A549 (cell line): Measurements from ENCODE around the gene FILIP1L. TPM values are rescaled to one million over a fixed set of nuclear protein-coding genes. Genes with fewer than 3 reads are reported as not detected.

Source experiments
- ATAC-seq, 2 experiments: fragments of 200-7000 bp in 1 of 2; fragments of >200 bp in 1 of 2; cut with Nextera tagmentation in 1 of 2; cut with Tn5 transposase in 1 of 2; 3 replicates each; pipeline versions ENCODE4 v1.8.0 to v1.9.1; 2018 to 2020; ENCODE audit warnings: mild to moderate bottlenecking in 1 of 2, moderate library complexity in 1 of 2
- CTCF ChIA-PET: fragments of 300-600 bp; sonication (Branson Sonifier 250); formaldehyde crosslinking; extraction: SDS; loops from one replicate; lab custom pipeline; 2021; ENCODE audit warnings: antibody characterized with exemption, inconsistent platforms; lab: Yijun Ruan, JAX
- POLR2A ChIA-PET: fragments of 350-600 bp; formaldehyde crosslinking; extraction: SDS; loops from one replicate; lab custom pipeline; 2021; ENCODE audit warnings: antibody characterized with exemption, inconsistent platforms; lab: Yijun Ruan, JAX
- DNase-seq, 2 experiments: peaks; one replicate each; pipeline versions ENCODE4 v3.0.0 to v3.0.0-alpha.2; 2011 to 2016; ENCODE audit warnings: low read depth in 1 of 2, low spot score in 1 of 2
- FAIRE-seq: peaks from 2 replicates; lab custom pipeline; 2011; peaks lifted over from hg19 to GRCh38; lab: Jason Lieb, UNC
- H3K27ac ChIP-seq, 2 experiments: fragments of >200 bp; sonication (Bioruptor Twin); formaldehyde crosslinking; 3 replicates each; pipeline ENCODE4 v1.5.1; 2016 to 2017
- H3K4me1 ChIP-seq: fragments of >200 bp; sonication (Bioruptor Twin); formaldehyde crosslinking; 3 replicates; pipeline ENCODE4 v1.6.1; 2016
- H3K4me2 ChIP-seq: fragments of >200 bp; sonication (Bioruptor Twin); formaldehyde crosslinking; 3 replicates; pipeline ENCODE4 v1.6.1; 2016
- H3K4me3 ChIP-seq: fragments of >200 bp; sonication (Bioruptor Twin); formaldehyde crosslinking; 3 replicates; pipeline ENCODE4 v1.5.1; 2016
- H3K9me3 ChIP-seq: fragments of >200 bp; sonication (Bioruptor Twin); formaldehyde crosslinking; 3 replicates; pipeline ENCODE4 v1.6.1; 2016
- CBX2 ChIP-seq: fragments of 200-600 bp; sonication (generic); IDR thresholded peaks from 2 replicates; pipeline ENCODE4 v1.6.1; 2016; ENCODE audit warnings: low read depth, mild to moderate bottlenecking, borderline replicate concordance
- CBX8 ChIP-seq: fragments of 200-600 bp; sonication (generic); IDR thresholded peaks from 2 replicates; pipeline ENCODE4 v1.6.1; 2016
- CHD2 ChIP-seq: fragments of 150-350 bp; IDR thresholded peaks from 2 replicates; pipeline ENCODE4 v1.6.1; 2014; ENCODE audit warnings: low read length; ENCODE audit not compliant: partially characterized antibody
- E2F6 ChIP-seq: IDR thresholded peaks from 2 replicates; pipeline ENCODE4 v1.6.1; 2012; ENCODE audit warnings: low read depth, borderline replicate concordance
- EHF ChIP-seq: fragments of 250-450 bp; sonication (Bioruptor Pico); IDR thresholded peaks from 2 replicates; pipeline ENCODE4 v1.5.0; 2020; ENCODE audit warnings: mild to moderate bottlenecking
- EP300 ChIP-seq, 2 experiments: fragments of >200 bp; sonication (Bioruptor Twin); formaldehyde crosslinking; IDR thresholded peaks; 2 replicates in 1 of 2; 3 replicates in 1 of 2; pipeline ENCODE4 v1.6.1; 2016 to 2017
- FOSL2 ChIP-seq, 2 experiments: fragments of 450-650 bp in 1 of 2; fragments of >200 bp in 1 of 2; sonication (Bioruptor Twin) in 1 of 2; formaldehyde crosslinking; IDR thresholded peaks; 2 replicates each; pipeline versions ENCODE4 v1.5.0 to v1.6.1; 2016 to 2020; ENCODE audit warnings: mild to moderate bottlenecking in 1 of 2, moderate library complexity in 1 of 2
- GATA3 ChIP-seq: IDR thresholded peaks from 2 replicates; pipeline ENCODE4 v1.6.1; 2012; ENCODE audit warnings: borderline replicate concordance
- HES2 ChIP-seq: fragments of >200 bp; sonication (Bioruptor Twin); formaldehyde crosslinking; IDR thresholded peaks from 2 replicates; pipeline ENCODE4 v1.6.1; 2016
- HOXA7 ChIP-seq: fragments of 250-450 bp; sonication (Bioruptor Pico); IDR thresholded peaks from 2 replicates; pipeline ENCODE4 v1.5.0; 2020; ENCODE audit warnings: mild to moderate bottlenecking, moderate library complexity
- JUN ChIP-seq, 2 experiments: fragments of >200 bp; sonication (Bioruptor Twin); formaldehyde crosslinking; IDR thresholded peaks; 2 replicates in 1 of 2; 3 replicates in 1 of 2; pipeline ENCODE4 v1.6.1; 2016 to 2017
- JUNB ChIP-seq: fragments of >200 bp; sonication (Bioruptor Twin); formaldehyde crosslinking; IDR thresholded peaks from 2 replicates; pipeline ENCODE4 v1.6.1; 2016
- KDM1A ChIP-seq: fragments of 200-600 bp; sonication (generic); IDR thresholded peaks from 2 replicates; pipeline ENCODE4 v1.6.1; 2016; ENCODE audit warnings: low read depth, mild to moderate bottlenecking
- PBX3 ChIP-seq: IDR thresholded peaks from 2 replicates; pipeline ENCODE4 v1.6.1; 2012
- POLR2A ChIP-seq: IDR thresholded peaks from 2 replicates; pipeline ENCODE4 v1.6.1; 2012; ENCODE audit warnings: mild to moderate bottlenecking, low read length
- POLR2AphosphoS2 ChIP-seq: conservative IDR thresholded peaks from 2 replicates; pipeline ENCODE4 v1.6.1; 2012; ENCODE audit warnings: low read length, improper control_type of control experiment, inconsistent platforms
- SMC3 ChIP-seq: fragments of >200 bp; sonication (Bioruptor Twin); formaldehyde crosslinking; IDR thresholded peaks from 3 replicates; pipeline ENCODE4 v1.6.1; 2018; ENCODE audit warnings: inconsistent platforms
- TFCP2L1 ChIP-seq: fragments of 250-450 bp; sonication (Bioruptor Pico); IDR thresholded peaks from 2 replicates; pipeline ENCODE4 v1.5.0; 2021; ENCODE audit warnings: mild to moderate bottlenecking
- ZC3H11A ChIP-seq: fragments of 450-650 bp; IDR thresholded peaks from 2 replicates; pipeline ENCODE4 v1.6.1; 2014; ENCODE audit warnings: antibody characterized with exemption, mild to moderate bottlenecking
- WGBS: methylation state at CpG from one replicate; pipeline ENCODE4 v1.1.6; 2017; ENCODE audit errors: missing lambda C conversion rate; 5-methylcytosine and 5-hydroxymethylcytosine counted together
- polyA plus RNA-seq, 4 experiments: library from polyadenylated mRNA; depleted of rRNA in 3 of 4; stranded (reverse); fragments of >200 nt; fragmentation: RNase III in 1 of 4; extraction: RNeasy Plus Mini Kit Qiagen cat#74134 plus additional on column Dnase treatment in 1 of 4; gene quantifications; 2 replicates in 3 of 4; 3 replicates in 1 of 4; pipeline ENCODE4 v1.2.3, GENCODE V29; 2011 to 2017
- TF ChIP-seq, protein P1 (sequence below): fragments of >200 bp; sonication (Bioruptor Twin); formaldehyde crosslinking; IDR thresholded peaks from 3 replicates; pipeline ENCODE4 v1.5.1; 2016

Gene FILIP1L
- polyA plus RNA-seq, 2 of the 4 experiments (the other 2 are of a cell fraction), result 0.19 to 0.45 TPM

DNA sequence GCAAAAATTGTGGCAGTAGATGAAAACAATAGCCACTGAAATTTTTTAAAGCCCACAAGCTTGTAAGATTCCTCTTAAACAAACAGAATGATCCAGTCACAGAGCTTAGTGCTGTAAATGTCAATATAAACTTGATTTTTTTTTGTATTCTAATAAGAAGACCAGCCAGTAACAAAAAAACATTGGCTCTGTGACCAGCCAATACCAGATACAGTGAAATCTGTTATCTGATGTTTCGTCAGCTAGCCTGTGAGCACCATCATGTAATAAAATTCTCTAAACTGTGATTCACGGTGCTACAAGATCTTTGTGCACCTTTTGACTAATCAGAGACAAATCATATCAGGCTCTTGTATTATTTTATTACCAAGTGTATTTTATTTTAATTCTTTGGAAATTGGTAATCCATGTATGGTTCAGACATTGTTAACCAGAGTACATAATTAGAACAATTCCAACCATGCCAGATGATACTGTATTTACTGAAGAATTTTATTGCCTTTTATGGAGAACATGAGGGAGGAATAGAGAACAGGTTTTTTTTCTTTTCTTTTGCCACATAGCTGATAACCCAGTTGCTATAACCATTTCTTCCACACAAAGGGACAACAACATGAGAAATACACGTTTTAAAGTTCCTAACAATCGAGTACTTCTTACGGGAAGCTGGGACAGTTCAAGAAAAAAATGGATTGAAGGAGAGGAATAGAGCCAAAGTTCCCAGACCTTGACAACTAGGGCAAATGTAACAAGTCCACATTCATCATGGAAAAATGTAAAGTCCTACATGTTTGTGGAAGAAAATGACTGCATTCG is 71.9 kb downstream of the FILIP1L start:
- H3K4me1 ChIP-seq, result peaks cover 57% of the 10 kb centered on the region
- FAIRE-seq (no peak), DNase-seq (peak in 1 of 2 experiments; percentile 48), ATAC-seq (peak; percentile 67 to 74; a peak in 5 of 6 replicates)
- H3K27ac ChIP-seq, result peak overlapping the region; percentile 68 to 73
- POLR2A ChIA-PET, result interaction anchor here (0.9 kb wide), 1 partner anchor 218 kb away, joined by 3 read pairs; no protein-coding TSS in a partner anchor
- CTCF ChIA-PET, result no interaction called here
- peak overlapping the region; percentile 64 for H3K4me2 ChIP-seq
- 54% methylated on average over 6 of the region's 6 CpGs for WGBS
- TF ChIP-seq ZC3H11A (no peak), JUNB (peak; percentile 29; the same call in 1 of the 2 replicates), JUN (IDR thresholded peaks at IDR 0.05) (no peak), CBX2 (no peak), CHD2 (no peak)
- TF ChIP-seq, protein P1, sequence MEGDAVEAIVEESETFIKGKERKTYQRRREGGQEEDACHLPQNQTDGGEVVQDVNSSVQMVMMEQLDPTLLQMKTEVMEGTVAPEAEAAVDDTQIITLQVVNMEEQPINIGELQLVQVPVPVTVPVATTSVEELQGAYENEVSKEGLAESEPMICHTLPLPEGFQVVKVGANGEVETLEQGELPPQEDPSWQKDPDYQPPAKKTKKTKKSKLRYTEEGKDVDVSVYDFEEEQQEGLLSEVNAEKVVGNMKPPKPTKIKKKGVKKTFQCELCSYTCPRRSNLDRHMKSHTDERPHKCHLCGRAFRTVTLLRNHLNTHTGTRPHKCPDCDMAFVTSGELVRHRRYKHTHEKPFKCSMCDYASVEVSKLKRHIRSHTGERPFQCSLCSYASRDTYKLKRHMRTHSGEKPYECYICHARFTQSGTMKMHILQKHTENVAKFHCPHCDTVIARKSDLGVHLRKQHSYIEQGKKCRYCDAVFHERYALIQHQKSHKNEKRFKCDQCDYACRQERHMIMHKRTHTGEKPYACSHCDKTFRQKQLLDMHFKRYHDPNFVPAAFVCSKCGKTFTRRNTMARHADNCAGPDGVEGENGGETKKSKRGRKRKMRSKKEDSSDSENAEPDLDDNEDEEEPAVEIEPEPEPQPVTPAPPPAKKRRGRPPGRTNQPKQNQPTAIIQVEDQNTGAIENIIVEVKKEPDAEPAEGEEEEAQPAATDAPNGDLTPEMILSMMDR, result no peak
- H3K9me3 ChIP-seq, result no peaks in the 10 kb centered on the region
- no peak overlapping the region for H3K4me3 ChIP-seq

DNA sequence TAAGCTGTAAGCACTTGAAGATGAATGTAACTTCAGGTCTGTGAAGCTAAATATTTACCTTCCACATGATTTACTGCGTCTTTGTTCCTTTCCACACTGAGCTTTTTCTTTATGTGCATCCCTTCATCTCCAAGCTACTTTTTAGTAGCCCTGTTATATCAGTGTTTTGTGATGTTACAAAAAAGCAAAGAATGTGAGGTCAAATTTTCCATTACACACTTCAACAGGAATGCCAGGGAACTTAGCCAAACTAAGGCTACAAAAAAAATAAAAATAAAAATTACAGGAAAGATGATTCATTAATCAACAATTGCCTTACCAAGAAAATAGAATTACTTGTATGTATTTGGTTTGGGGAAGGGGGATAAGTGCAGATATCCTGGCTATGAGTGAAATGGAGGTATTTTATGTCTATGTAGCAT is 73.0 kb downstream of the FILIP1L start:
- 35% methylated on average over 1 of the region's 1 CpG for WGBS
- POLR2A ChIA-PET, result interaction anchor here (0.9 kb wide), 1 partner anchor 219 kb away, joined by 3 read pairs; no protein-coding TSS in a partner anchor
- FAIRE-seq (no peak), ATAC-seq (peak in 1 of 2 experiments; percentile 42; a peak in 3 of 6 replicates), DNase-seq (peak in 1 of 2 experiments; percentile 33)
- 0 out of 2 replicates have a peak, but pooled peaks have one; percentile 35 for TF ChIP-seq FOSL2 (IDR thresholded peaks at IDR 0.05)
- peak; percentile 51; the same call in 1 of the 2 replicates for TF ChIP-seq FOSL2 (CRISPR knock-in tag; IDR thresholded peaks at IDR 0.05)
- no peak for TF ChIP-seq KDM1A
- TF ChIP-seq JUNB, result peak; percentile 67; the same call in 1 of the 2 replicates
- peak; percentile 20; the same call in 1 of the 2 replicates for TF ChIP-seq GATA3
- TF ChIP-seq HOXA7 (CRISPR knock-in tag), result no peak
- TF ChIP-seq E2F6, result no peak
- TF ChIP-seq CHD2, result no peak
- TF ChIP-seq EP300 (IDR thresholded peaks at IDR 0.05), result 0 out of 5 replicates have a peak, but pooled peaks of 1 of the 2 experiments have one; percentile 20
- H3K9me3 ChIP-seq, result no peaks in the 10 kb centered on the region
- peak overlapping the region; percentile 64 for H3K4me2 ChIP-seq
- peaks cover 46% of the 10 kb centered on the region for H3K4me1 ChIP-seq
- H3K4me3 ChIP-seq, result no peak overlapping the region
- CTCF ChIA-PET, result interaction anchor here (1.1 kb wide), 2 partner anchors 146 to 213 kb away, joined by 3 read pairs; no protein-coding TSS in a partner anchor
- peak overlapping the region; percentile 68 to 73 for H3K27ac ChIP-seq

- Histone ChIP-seq H3K4me2 (peak overlapping the region; percentile 64), H3K9me3 (no peaks in the 10 kb centered on the region), H3K4me1 (peaks cover 39% of the 10 kb centered on the region), H3K4me3 (no peak overlapping the region), H3K27ac (peak overlapping the region; percentile 68 to 73)
- ATAC-seq (no peak), DNase-seq (no peak), FAIRE-seq (no peak)
- TF ChIP-seq EHF (no peak), POLR2AphosphoS2 (no peak), PBX3 (no peak), CBX8 (no peak), HES2 (no peak), POLR2A (no peak), SMC3 (no peak), TFCP2L1 (CRISPR knock-in tag) (no peak)
- ChIA-PET CTCF (interaction anchor here (1.1 kb wide), 2 partner anchors 146 to 214 kb away, joined by 3 read pairs; no protein-coding TSS in a partner anchor), POLR2A (no interaction called here)
- WGBS, result 89% methylated on average over 3 of the region's 3 CpGs
Measured at GRCh38 chr3:100040451-100041225, 73.7 kb downstream of the FILIP1L start.
